Kidney (tissue), 14 donors: Measurements from ENCODE around the gene TMEM184C. TPM values are rescaled to one million over a fixed set of nuclear protein-coding genes. Genes with fewer than 3 reads are reported as not detected.

Experiments
- DNase-seq, 5 donors: peaks; one replicate each; pipeline ENCODE4 v3.0.0-alpha.2; 2013 to 2020
- FAIRE-seq: peaks from 2 replicates; lab custom pipeline; 2012; peaks lifted over from hg19 to GRCh38; lab: Jason Lieb, UNC
- H3K27ac ChIP-seq, 2 donors: one replicate each; pipeline ENCODE4 v1.7.0; 2013; ENCODE audit warnings: low read depth in 2 of 2, low read length in 2 of 2, inconsistent platforms in 1 of 2
- H3K27me3 ChIP-seq: one replicate; pipeline ENCODE4 v1.7.1; 2013; ENCODE audit warnings: low read length, inconsistent platforms; ENCODE audit not compliant: control insufficient read depth, insufficient read depth
- H3K36me3 ChIP-seq, 3 donors: one replicate each; pipeline versions ENCODE4 v1.7.0 to v1.7.1; 2013; ENCODE audit warnings: low read length in 3 of 3, control low read depth in 1 of 3, inconsistent platforms in 1 of 3; ENCODE audit not compliant: insufficient read depth in 3 of 3, control insufficient read depth in 2 of 3
- H3K4me1 ChIP-seq, 3 donors: one replicate each; pipeline versions ENCODE4 v1.7.0 to v1.7.1; 2013; ENCODE audit warnings: low read length in 3 of 3, inconsistent platforms in 1 of 3, low read depth in 1 of 3; ENCODE audit not compliant: control insufficient read depth in 2 of 3, insufficient read depth in 2 of 3
- H3K4me3 ChIP-seq, 3 donors: one replicate each; pipeline versions ENCODE4 v1.7.0 to v1.8.1; 2013; ENCODE audit warnings: low read length in 3 of 3, control low read depth in 1 of 3, inconsistent platforms in 1 of 3
- H3K9ac ChIP-seq, 3 donors: one replicate each; pipeline versions ENCODE4 v1.7.0 to v1.7.1; 2013; ENCODE audit warnings: low read length in 3 of 3, control low read depth in 1 of 3, inconsistent platforms in 1 of 3
- H3K9me3 ChIP-seq, 3 donors: one replicate each; pipeline versions ENCODE4 v1.7.0 to v1.7.1; 2013; ENCODE audit warnings: low read length in 3 of 3, control low read depth in 1 of 3, inconsistent platforms in 1 of 3; ENCODE audit not compliant: control insufficient read depth in 2 of 3, insufficient read depth in 1 of 3
- intact Hi-C: fragments of 100-400 bp; cut with DNase I; formaldehyde crosslinking; loops from one replicate; pipeline ENCODE4 v1.11.1; 2022
- polyA plus RNA-seq: library from polyadenylated mRNA; stranded (reverse); fragments of 350-450 nt; fragmentation: Illumina TruSeq; extraction: RNeasy Lipid Tissue Mini Kit (QIAGEN cat#74804); gene quantifications from one replicate; pipeline ENCODE4 v1.2.3, GENCODE V29; 2014; ENCODE audit warnings: low read depth, low replicate concordance; ENCODE audit not compliant: insufficient read depth
- total RNA-seq: library from RNA; stranded (reverse); fragmentation: NEBNext Ultra II Directional; extraction: Animal tissue kit (Norgen Biotek cat#: 25700); gene quantifications from one replicate; pipeline ENCODE4 v1.2.1, GENCODE V29; 2021
- TF ChIP-seq, protein P1 (sequence below): IDR thresholded peaks from 3 replicates; pipeline ENCODE4 v1.5.1; 2012; ENCODE audit warnings: mild to moderate bottlenecking, moderate library complexity, borderline replicate concordance; ENCODE audit not compliant: insufficient read depth; ENCODE audit errors: extremely low read depth
- donor health status: control.
- donor health status: control.
- donor health status: control.
- donor health status: control.
- donor health status: control.
- donor health status: DM: yes; HTN: yes; CAD: no.
- donor health status: Normal renal cell carcinoma (clear cell type).

TMEM184C gene
- total and polyA plus RNA-seq, 2 donors from 2014 or later = 16.2 to 33.7 TPM

- H3K4me3 ChIP-seq = no peak overlapping the region
- TF ChIP-seq, protein P1, sequence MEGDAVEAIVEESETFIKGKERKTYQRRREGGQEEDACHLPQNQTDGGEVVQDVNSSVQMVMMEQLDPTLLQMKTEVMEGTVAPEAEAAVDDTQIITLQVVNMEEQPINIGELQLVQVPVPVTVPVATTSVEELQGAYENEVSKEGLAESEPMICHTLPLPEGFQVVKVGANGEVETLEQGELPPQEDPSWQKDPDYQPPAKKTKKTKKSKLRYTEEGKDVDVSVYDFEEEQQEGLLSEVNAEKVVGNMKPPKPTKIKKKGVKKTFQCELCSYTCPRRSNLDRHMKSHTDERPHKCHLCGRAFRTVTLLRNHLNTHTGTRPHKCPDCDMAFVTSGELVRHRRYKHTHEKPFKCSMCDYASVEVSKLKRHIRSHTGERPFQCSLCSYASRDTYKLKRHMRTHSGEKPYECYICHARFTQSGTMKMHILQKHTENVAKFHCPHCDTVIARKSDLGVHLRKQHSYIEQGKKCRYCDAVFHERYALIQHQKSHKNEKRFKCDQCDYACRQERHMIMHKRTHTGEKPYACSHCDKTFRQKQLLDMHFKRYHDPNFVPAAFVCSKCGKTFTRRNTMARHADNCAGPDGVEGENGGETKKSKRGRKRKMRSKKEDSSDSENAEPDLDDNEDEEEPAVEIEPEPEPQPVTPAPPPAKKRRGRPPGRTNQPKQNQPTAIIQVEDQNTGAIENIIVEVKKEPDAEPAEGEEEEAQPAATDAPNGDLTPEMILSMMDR = no peak
- H3K27ac ChIP-seq = no peak overlapping the region
- no peak overlapping the region for H3K9ac ChIP-seq
- no peaks in the 10 kb centered on the region for H3K4me1 ChIP-seq
- no peaks in the 10 kb centered on the region for H3K27me3 ChIP-seq
- intact Hi-C loops = no loop called here
- DNase-seq (no peak), FAIRE-seq (no peak)
- H3K36me3 ChIP-seq = peaks cover 7 to 46% (median 18%) of the 10 kb centered on the region in 3 donors
- H3K9me3 ChIP-seq = no peaks in the 10 kb centered on the region
Measured at GRCh38 chr4:147626903-147627302, 9.7 kb downstream of the TMEM184C start.

DNA sequence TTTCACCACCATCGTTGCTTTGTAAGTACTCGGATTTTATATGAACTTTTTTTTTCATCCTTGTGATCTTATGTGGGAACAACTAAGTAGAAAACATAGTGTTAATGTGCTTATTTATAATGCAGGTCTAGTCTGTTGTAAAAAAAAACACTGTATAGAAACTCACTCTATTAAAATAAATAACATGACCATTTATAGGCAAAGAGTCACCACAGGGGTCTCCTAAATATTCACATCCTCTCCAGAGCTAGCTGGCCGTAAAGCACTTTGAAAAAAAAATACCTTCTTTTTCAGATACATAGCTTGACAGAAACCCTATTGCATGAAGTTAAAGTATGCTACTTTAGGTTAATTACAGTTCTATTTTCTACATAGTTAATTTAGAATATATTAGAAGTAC is 11.2 kb downstream of the TMEM184C start:
- no peak overlapping the region for H3K27ac ChIP-seq
- H3K9ac ChIP-seq = no peak overlapping the region
- peaks cover 7 to 50% (median 18%) of the 10 kb centered on the region in 3 donors for H3K36me3 ChIP-seq
- no peaks in the 10 kb centered on the region for H3K4me1 ChIP-seq
- no peak for FAIRE-seq
- H3K4me3 ChIP-seq = no peak overlapping the region
- DNase-seq = no peak
- no peaks in the 10 kb centered on the region for H3K27me3 ChIP-seq
- intact Hi-C loops = no loop called here
- no peaks in the 10 kb centered on the region for H3K9me3 ChIP-seq
- TF ChIP-seq, protein P1 = no peak

DNA sequence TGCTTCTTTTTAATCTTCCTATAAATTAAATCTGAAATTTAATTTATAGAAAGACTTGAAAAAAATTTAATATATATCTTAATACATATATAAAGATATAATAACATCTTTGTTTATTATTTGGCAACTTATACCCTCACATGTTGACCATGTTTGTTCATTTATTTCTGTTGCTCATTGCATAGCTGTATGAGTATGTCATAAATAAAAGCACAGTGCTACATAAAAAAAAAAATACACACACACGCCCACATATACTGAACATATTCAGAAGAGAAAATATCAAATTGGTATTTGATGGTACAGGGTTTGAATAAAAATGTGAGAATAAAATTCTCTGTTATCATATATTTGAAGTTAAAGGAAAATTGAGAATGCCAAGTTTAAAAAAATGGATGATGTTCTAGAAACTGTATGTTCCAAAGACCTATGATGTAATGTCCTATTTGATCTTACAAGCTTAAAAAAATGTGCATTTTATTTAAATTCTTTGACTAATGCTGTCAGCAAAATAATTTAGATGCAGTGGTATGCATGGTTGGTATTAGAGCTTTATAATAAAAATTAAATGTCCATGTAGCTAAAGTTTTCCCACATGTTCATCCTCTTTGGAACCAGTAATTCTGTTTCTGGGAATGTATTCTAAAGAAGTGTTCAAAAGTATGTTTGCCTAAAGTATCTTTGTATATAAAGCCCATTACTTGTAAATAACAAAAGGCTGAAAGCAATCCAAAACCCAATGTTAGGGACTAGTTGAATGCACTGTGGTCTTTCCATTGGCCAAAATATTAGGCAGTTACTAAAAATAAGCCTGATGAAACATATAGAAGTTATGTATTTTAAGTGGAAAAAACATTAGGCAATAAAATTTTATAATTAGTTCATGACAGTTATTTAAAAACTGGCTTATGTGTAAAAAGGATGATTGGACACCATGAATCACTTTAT is 12.9 kb downstream of the TMEM184C start:
- DNase-seq = no peak

More for the DNA sequence above, 12.9 kb downstream of the TMEM184C start:
- no peak overlapping the region for H3K27ac ChIP-seq
- H3K27me3 ChIP-seq = no peaks in the 10 kb centered on the region
- FAIRE-seq = peak; percentile 67
- intact Hi-C loops = no loop called here
- TF ChIP-seq, protein P1 = no peak
- H3K9ac ChIP-seq = no peak overlapping the region
- H3K4me3 ChIP-seq = no peak overlapping the region
- H3K36me3 ChIP-seq = peaks cover 5 to 55% (median 20%) of the 10 kb centered on the region in 3 donors
- H3K4me1 ChIP-seq = no peaks in the 10 kb centered on the region
- H3K9me3 ChIP-seq = no peaks in the 10 kb centered on the region
